NK-92 (cell line): ENCODE results near the gene ARL6IP1.
"Not testable (repeated sequence)": the region's sequence is repeated elsewhere in the genome, so short reads cannot be mapped to it uniquely, and the experiment has no call there.

Source experiments
- DNase-seq: peaks from one replicate; lab custom pipeline; 2025; ENCODE audit not compliant: unreplicated experiment; lab: John Stamatoyannopoulos, UW

Gene ARL6IP1

DNA sequence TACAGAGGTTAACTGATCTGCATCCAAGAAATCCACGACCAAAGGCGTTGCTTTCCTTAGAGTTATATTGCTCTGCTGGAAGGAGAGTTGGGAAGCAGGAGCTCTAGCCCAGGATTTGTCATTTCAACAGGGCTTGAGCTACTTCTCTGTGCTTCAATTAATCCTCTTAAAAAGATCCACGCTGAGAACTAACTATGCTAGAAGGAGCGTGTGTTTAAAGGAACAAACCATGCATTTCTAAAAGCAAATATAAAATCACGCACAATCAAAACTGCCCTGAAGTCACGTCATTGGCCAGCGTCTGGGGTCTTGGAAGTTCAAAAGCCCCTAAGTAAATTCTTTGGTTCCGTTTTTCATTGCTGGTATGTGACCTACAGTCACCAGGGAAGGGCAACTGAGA lies 1.1 kb downstream of the ARL6IP1 start:
- no peak for DNase-seq

DNA sequence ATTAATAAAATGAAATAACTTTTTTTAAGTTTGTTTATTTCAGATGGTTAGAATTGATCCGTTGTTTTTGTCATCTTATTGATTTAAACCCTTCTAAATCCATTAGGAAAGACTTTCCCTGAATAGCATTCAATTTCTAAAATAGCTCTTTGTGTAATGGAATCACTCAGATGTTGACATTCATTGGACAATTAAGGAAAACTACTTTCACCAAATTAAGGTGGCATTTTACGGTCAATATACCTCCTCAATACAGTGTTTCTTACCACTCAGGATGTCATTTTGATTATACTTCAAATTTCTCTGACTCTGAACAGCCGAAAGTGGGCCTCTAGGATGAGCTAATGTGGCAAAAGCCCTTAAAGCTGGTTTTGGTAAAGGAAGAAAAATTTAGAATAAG lies 1.8 kb downstream of the ARL6IP1 start:
- no peak for DNase-seq

DNA sequence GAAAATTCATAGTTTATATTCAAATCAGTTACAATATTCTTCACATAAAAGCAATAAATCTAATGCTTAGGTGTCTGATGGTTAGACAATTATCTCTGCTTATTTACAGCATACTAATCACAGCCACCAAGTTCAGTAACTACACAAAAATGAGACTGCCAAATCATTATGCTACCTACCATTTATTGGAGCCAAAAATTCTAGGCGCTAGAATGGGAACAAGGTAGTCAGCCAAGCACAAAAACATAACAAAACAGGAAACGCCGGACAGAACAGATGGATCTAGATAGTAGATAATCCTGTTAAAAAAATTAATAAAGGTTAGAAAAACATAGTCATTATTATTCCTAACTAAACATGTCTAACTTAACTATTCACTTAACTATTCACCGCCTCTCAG lies 3.6 kb downstream of the ARL6IP1 start:
- no peak for DNase-seq

DNA sequence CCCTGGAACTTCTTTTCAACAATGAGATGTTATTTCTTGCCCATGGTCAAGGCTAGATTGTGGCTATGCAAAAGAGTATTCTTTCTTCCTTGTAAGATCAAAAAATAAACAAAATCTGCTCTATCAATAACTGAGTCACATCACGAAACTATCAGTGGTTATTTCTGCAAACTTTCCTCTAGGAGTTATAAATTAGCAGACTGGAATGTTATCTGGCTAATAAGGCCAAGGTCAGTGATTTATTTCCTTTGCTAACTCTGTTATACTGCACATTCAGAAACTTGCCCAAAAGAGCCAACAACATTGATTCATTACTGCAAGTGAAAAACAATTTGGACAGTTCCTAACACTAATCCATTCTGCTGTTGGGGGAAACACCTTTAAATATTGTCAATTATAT lies 5.0 kb downstream of the ARL6IP1 start:
- no peak for DNase-seq

DNA sequence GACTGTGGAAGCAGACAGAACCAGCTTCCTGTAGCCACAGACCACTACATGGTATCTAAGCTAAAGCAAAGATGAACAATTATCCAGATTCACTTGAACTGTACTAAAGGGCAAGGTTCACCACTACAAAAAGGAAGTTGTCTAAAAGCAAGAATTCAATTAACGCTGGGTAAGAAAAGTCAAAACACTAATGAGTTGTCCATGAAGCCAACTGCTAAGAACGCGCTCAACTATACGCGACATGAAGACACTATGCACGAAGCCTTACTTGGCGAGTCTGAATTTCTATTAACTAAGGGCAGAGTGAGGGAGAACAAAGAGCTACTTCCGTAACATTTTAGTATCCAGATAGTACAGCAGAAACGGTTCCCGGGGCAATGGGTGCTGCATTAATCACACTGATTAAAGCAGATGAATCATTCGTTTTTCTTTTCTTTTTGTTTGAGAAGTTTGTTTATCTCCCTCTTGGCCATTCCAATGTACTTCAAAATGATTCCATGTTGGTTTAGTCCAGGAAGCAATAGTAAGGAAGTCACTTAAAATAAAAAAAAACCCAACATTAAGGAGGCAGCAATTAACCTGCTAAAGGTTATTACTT lies 8.4 kb downstream of the ARL6IP1 start:
- DNase-seq, result no peak

DNA sequence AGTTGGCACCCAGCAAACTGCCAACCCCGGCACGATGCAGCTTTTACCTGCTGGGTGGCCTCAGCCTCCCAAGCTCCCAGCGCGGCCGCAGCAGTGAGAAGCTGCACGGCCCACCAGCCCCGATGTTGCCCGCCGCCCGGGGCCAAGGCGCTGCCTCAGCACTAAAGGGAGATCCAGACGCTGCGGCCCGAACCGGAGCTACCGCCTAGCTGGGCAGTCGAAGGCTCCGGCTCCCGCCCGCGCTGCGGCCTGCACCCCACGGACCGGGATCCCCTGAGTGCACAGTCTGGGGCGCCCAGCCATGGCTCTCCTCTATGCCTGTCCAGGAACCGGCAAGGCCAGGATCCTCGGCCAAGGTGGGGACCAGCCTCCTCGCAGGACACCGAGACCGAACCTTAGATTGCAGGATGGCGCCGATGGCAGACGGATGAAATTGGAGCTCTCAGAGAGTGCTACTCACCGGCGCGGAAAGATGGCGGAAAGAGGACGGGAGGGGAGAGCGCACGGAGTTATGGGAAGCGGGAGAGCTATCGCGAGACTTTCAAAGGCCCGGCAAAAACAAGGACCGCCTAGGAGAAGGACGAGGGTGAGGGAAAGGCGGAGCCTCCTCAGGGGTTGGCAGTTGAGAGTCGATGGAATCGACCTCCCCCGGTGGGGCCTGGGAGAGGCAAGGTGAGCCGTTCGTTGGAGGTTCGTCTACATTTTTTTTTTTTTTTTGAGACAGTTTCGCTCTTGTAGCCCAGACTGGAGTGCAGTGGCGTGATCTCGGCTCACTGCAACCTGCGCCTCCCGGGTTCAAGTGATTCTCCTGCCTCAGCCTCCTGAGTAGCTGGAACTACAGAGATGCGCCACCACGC lies 11.3 kb downstream of the ARL6IP1 start, which contains the start of gene RPS15A:
Gene RPS15A (minus strand): TSS at position 485 of the 857 bp plus-strand sequence. CDS start 1,221 bp downstream, outside the sequence.
- DNase-seq, result peak; percentile 61

DNA sequence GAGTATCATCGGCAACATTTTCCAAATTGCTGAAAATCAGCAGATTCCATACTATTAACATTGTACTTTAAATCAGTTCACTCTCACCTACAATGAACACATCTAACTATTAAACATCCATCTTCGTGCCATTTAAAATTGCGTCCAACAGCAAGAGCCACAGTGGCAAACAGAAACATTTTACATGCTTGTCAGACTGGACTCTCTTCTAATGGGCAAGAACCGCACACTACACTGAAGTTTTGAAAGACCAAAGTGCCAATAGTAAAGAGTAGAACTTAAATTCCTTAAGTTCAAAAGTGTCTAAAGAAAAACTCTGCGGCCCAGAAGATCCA lies 11.9 kb downstream of the ARL6IP1 start:
- DNase-seq, result no peak

DNA sequence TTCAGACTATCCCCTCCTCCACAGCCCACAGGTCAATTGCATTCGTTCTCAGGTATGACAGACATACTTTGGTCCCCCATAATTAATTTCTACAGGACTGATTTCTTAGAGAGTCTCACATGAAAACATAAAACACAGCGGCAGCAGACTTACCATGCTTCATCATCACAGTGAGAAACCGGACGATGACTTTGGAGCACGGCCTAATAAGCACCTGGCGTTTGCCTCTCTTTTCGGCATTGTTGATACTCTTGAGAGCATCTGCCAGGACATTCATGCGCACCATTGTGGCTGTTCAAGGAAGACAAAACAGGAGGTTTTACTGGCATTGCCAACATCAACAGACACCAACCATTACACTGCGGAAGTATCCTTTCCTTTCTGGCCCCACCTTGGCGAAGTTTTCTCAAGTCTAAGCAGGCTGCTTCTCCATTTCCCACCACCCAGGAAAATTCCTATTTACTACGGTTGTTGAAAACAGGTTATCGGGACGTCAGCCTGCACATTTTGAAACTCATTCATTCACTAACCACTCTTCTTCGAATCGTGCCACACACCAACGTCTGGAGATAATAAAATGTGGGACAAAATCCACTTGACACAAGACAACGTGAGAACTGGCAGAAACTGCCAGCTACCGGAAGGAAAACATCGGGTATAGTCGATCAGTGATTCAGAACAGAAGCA lies 12.4 kb downstream of the ARL6IP1 start:
- no peak for DNase-seq

DNA sequence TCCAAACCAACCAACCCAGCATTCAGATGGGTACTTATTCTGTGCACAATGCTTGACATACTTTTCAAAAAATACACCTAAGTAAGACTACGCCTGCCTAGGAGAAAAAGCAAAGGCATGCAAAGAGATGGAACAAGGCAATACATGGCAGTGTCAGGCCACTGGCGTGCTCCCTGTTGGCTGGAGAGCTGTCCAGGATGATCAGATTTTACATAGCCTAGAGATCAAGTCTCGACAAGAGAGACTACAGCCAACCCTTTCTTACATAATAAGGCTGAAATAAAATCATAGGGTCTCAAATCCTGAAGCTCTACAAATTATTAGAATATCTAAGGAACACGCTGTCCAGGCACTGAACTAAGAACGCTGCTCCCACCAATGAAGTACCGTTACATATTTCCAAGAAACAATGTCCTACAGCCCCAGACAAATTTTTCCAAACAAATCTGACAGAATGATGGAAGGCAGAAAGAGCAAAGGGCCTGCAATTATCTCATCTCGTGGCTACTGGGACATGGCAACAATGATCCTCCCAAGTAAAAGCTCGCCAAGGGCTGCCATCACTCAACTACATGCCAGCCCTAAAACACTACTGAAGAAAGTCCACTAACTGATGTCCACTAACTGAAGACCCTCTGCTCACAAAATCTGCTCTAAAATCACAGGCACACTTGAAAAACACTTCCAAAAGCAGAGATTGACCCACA lies 16.3 kb downstream of the ARL6IP1 start:
- no peak for DNase-seq

DNA sequence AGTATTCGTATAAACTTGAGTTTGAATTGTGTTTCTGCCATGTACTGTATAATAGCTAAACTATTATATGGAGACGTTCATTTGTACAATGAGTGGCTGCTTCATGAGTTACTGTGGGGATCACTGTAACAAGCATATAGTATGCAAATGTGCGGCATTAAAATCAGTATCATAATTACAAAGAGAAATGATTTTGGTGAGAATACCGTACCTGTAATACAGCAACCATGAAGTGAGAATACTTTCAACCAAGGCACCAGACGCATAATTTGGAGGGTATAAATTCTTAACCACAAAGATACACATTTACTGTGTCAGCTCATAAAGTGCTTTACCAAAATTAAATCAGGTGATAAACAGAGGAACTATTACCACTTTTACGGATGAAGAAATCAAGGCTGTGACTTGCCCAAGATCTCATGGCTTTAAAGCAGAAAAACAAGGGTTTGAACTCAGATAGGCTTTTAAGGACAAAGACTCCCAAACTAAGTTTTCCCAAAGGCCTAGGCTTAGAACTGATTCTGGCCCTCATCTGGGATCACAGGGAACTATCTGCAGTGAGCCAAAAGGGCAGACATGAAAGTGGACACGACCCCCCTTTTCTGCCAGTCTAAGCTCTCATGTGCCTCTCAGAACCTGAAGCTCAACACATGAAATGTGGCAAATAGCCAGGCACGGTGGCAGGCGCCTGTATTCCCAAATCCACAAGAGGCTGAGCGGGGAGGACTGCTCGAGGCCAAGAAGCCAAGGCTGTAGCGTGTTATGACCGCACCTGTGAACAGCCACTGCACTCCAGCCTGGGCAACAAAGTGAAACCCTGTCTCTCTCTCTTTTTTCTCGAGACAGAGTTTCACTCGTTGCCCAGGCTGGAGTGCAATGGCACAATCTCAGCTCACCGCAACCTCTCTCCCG lies 17.7 kb downstream of the ARL6IP1 start:
- DNase-seq, result no peak

DNA sequence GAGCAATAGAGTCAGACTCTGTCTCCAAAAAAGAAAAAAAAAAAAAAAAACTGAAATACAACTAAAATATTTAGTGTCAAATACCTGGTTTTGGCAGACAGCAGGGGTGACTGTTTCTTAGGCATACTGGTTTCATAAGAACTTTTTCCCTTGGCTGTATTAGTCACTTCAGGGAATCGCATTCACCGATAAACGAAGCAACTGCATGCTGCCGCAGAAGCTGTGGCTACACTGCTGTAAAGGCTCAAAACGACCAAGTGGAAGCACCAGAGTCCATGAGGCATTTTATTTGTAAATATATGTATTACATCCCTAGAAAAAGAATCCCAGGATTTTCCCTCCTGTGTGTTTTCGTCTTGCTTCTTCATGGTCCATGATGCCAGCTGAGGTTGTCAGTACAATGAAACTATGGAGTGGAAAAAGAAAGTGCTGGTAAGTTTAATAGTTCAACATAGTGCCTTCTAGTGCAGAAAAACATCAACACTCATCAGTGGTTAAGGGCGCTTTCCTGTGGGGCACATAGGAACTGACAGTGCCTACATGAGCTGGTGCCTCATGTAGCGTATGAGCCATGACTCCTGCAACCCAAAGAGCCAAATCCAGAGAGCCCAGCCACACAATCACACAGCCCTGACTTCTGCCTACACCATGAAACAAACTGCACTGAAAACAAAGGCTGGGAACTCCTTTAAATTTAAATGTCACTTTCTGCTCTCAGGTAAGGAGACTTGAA lies 18.5 kb downstream of the ARL6IP1 start:
- DNase-seq, result no peak

DNA sequence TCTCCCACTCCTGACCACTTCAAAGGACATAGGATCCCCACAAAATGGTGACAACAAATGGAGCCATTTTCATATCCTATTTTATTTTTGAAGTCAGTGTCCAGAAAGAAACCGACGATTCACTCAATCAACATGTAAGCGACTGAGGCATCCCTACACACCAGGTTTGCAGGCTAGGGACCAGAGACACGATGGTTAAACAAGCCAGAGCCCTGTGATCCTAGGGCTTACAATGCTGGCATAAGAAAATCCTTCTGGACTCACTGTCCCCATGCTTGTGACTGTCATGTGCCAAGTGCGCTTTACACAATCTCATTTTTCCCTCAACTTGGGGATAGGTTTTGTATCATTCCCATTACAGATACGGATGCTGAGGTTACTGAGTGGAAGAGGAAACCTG lies 20.1 kb downstream of the ARL6IP1 start:
- not testable (repeated sequence) for DNase-seq

DNA sequence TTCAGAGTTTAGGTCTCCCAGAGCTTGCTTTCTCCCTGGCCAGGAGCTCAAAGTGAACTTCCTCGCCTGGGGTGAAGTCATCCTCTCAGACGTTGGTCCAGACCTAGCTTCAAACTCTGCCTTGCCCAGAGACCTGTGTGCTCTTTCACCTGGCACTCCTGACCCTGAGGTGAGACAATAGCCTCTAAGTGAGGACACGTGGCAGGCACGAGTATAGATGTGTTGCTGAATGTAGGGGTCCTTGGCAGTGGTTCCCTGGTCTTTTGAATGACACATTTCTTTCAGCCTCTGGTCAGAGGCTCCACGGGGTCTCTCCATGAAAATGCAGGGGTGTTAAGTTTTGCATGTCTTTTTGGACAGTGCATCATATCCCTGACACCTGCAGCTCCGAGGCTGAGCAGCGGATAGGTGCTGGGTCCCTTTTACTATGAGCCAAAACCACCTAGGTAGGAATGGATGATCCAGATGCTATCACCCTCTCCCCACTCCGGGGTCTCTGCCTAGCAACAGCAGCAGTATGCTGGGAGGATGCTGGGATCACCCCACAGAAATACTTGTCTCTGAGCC lies 20.8 kb downstream of the ARL6IP1 start:
- not testable (repeated sequence) for DNase-seq

DNA sequence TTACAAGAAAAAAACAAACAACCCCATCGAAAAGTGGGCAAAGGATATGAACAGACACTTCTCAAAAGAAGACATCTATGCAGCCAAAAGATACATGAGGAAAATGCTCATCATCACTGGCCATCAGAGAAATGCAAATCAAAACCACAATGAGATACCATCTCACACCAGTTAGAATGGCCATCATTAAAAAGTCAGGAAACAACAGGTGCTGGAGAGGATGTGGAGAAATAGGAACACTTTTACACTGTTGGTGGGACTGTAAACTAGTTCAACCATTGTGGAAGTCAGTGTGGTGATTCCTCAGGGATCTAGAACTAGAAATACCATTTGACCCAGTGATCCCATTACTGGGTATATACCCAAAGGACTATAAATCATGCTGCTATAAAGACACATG lies 23.7 kb downstream of the ARL6IP1 start:
- not testable (repeated sequence) for DNase-seq

DNA sequence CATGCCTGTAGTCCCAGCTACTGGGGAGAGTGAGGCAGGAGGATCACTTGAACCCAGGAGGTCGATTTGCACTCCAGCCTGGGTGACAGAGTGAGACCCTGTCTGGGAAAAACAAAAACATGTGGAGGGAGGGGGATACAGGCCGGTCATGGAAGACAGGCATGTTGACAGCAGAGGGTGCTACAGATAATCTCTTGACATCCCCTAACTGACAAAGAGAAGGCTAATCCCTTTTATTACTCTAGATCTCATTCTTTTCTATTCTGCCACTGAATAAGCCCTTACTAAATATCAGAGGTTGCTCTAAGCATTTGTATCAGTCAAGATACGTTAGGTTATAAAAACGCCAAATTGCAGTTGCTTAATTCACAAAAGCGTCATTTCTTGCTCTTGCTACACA lies 25.0 kb downstream of the ARL6IP1 start:
- DNase-seq, result not testable (repeated sequence)

DNA sequence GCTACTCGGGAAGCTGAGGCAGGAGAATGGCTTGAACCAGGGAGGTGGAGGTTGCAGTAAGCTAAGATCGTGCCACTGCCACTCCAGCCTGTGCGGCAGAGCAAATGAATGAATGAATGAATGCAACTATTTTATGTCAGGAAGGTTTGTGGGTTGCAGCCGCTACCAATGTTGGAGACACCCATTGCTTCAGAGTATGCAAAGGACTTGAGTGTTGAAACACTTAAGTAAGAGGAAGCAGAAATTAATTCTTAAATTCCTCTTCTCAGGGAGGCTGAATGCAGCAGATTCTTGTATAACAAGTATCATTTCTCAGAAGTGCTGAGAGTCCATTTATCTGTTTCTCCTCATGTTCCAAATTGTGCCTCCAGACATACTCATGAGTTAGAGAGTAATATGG lies 26.7 kb downstream of the ARL6IP1 start:
- not testable (repeated sequence) for DNase-seq

DNA sequence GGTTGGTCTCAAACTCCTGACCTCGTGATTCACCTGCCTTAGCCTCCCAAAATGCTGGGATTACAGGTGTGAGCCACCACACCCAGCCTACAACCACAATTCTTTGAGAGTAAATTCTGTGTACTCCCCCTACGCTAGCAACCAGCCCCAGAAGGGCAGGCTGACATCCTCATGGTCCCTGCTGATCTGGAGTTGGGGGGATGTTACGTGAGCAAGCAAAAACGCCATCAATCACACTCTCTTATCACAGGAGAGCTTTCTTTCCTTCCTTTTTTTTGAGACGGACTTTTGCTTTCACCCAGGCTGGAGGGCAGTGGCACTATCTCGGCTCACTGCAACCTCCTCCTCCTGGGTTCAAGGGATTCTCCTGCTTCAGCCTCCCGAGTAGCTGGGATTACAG lies 29.2 kb downstream of the ARL6IP1 start:
- not testable (repeated sequence) for DNase-seq

DNA sequence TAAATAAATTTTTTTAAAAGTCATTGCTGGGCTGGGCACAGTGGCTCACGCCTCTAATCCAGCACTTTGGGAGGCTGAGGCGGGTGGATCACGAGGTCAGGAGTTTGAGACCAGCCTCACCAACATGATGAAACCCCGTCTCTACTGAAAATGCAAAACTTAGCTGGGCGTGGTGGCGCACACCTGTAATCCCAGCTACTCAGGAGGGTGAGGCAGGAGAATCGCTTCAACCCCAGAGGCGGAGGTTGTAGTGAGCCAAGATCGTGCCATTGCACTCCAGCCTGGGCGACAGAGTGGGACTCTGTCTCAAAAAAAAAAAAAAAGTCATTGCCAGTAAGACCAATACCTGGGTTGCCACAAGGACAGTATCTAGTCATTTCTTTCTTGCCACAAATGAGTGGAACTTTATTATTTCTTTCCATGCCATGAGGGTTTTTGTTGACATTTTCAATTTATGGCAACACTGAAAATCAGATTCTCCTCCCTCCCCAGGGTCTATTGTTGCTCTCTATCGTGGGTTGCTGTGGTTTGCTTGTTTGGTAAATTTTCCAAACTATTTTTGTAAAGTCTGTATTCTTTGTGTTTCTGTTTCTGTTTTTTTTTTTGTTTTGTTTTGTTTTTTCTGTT lies 30.9 kb downstream of the ARL6IP1 start:
- not testable (repeated sequence) for DNase-seq

DNA sequence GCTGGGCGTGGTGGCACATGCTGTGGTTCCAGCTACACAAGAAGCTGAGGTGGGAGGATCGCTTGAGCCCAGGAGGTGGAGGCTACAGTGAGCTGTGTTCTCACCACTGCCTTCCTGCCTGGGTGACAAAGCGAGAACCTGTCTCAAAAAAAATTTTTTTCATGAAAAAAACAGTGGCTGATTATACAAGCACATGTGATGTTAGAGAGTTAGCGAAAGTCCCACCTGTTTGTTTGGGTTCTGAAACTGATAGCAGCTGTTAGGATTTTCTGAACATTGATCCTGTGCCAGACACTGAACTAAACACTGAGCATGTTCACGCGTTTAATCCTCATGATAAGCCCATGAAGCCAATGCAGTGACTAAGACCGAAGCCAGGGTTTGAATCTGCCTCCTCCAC lies 34.1 kb downstream of the ARL6IP1 start:
- not testable (repeated sequence) for DNase-seq
